ENCODE data around the gene DDTL. TPM values are rescaled to one million over a fixed set of nuclear protein-coding genes. Genes with fewer than 3 reads are reported as not detected.
"Not testable (repeated sequence)": the region's sequence is repeated elsewhere in the genome, so short reads cannot be mapped to it uniquely, and the experiment has no call there.

Gene DDTL
- total RNA-seq, 4 donors from 2014 or later, result 0.26 to 3.4 (median 0.48) TPM; not detected in 1

DNA sequence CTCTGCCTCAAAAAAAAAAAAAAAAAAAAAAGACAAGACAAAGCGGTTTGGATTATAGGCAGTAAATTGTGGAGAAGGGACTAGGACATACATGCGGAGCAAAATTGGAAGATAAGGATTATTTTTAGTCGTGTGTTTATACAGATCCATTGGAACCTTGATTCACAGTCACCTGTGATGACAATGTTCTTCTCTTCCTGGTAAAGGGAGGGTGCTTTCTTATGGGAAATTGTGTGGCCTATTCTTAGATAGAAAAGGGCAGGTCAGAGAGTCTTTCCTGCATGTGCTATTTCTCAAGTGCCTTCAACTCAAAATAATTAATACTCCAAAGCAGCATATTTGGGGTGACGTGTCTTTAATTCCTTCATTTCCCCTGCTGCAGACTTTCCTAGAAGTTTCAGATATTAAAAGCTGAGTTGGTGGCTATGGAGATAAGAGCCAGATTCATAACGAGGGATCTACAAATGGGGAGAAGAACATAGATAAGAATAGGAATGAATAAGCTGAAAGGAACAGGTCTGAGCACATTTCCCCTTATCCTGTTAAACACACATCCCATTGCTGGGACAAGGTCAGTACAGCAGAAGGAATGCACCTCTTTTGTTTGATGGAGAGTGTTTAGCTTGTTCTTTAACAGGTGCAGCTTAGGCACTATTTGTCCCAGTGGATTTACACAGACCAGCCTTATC lies 28.2 kb upstream of the DDTL start:
- no peaks in the 10 kb centered on the region for H3K27me3 ChIP-seq
- H3K36me3 ChIP-seq, result no peaks in the 10 kb centered on the region
- intact Hi-C loops (cut with DNase I; ENCODE audit: low total_unique reads), result no loop called here
- no peak overlapping the region for H3K4me3 ChIP-seq
- no peaks in the 10 kb centered on the region for H3K4me1 ChIP-seq
- DNase-seq, result no peak
- no peaks in the 10 kb centered on the region for H3K9me3 ChIP-seq
- H3K27ac ChIP-seq, result no peak overlapping the region
- TF ChIP-seq, protein P1, sequence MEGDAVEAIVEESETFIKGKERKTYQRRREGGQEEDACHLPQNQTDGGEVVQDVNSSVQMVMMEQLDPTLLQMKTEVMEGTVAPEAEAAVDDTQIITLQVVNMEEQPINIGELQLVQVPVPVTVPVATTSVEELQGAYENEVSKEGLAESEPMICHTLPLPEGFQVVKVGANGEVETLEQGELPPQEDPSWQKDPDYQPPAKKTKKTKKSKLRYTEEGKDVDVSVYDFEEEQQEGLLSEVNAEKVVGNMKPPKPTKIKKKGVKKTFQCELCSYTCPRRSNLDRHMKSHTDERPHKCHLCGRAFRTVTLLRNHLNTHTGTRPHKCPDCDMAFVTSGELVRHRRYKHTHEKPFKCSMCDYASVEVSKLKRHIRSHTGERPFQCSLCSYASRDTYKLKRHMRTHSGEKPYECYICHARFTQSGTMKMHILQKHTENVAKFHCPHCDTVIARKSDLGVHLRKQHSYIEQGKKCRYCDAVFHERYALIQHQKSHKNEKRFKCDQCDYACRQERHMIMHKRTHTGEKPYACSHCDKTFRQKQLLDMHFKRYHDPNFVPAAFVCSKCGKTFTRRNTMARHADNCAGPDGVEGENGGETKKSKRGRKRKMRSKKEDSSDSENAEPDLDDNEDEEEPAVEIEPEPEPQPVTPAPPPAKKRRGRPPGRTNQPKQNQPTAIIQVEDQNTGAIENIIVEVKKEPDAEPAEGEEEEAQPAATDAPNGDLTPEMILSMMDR (IDR thresholded peaks at IDR 0.05), result no peak
- no peak for TF ChIP-seq POLR2A (IDR thresholded peaks at IDR 0.05)

- Histone ChIP-seq H3K27ac (no peak overlapping the region), H3K4me3 (no peak overlapping the region), H3K4me1 (no peaks in the 10 kb centered on the region), H3K27me3 (no peaks in the 10 kb centered on the region), H3K36me3 (no peaks in the 10 kb centered on the region), H3K9me3 (no peaks in the 10 kb centered on the region)
- intact Hi-C loops (cut with DNase I; ENCODE audit: low total_unique reads), result no loop called here
- DNase-seq, result no peak
- TF ChIP-seq, protein P1 (IDR thresholded peaks at IDR 0.05), result no peak
- no peak for TF ChIP-seq POLR2A (IDR thresholded peaks at IDR 0.05)
These were observed 27.7 kb upstream of the DDTL start for GRCh38 chr22:23939017-23939357.

- intact Hi-C loops (cut with DNase I; ENCODE audit: low total_unique reads); H3K9me3 ChIP-seq; DNase-seq; H3K27ac ChIP-seq; H3K4me1 ChIP-seq; H3K36me3 ChIP-seq; H3K27me3 ChIP-seq; H3K4me3 ChIP-seq: not testable (repeated sequence)
These were observed 26.5 kb upstream of the DDTL start for GRCh38 chr22:23940166-23940565.

DNA sequence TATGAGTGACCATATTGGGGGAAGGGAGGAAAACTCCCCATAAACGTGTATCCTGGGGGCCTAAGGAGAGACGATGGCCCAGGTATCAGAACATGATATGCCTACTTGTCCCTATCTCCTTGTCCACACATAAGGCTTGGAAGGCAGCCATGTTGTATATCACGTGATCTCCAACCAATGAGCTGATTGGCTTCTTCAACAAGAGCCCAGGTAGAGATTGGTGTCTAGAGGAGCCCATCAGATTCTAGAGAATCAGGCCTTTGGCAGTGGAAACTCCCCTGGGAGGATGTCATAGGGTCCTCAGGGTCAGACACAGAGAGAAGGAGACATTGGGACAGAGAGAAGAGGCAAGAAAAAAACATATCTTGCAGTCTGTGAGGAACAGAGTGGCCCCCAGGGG lies 19.3 kb upstream of the DDTL start:
- H3K27me3 ChIP-seq; H3K27ac ChIP-seq; H3K9me3 ChIP-seq; H3K36me3 ChIP-seq; H3K4me1 ChIP-seq; DNase-seq; intact Hi-C loops (cut with DNase I; ENCODE audit: low total_unique reads); H3K4me3 ChIP-seq: not testable (repeated sequence)

- intact Hi-C loops (cut with DNase I; ENCODE audit: low total_unique reads); DNase-seq: not testable (repeated sequence)
These were observed 16.9 kb upstream of the DDTL start for GRCh38 chr22:23949764-23950163.

GRCh38 chr22:23951383-23951782 lies 15.3 kb upstream of the DDTL start:
- H3K27ac ChIP-seq; DNase-seq; intact Hi-C loops (cut with DNase I; ENCODE audit: low total_unique reads); H3K27me3 ChIP-seq; H3K9me3 ChIP-seq; H3K36me3 ChIP-seq; H3K4me1 ChIP-seq; H3K4me3 ChIP-seq: not testable (repeated sequence)

More at GRCh38 chr22:23949764-23950163, 16.9 kb upstream of the DDTL start:
- not testable (repeated sequence) for H3K27me3 ChIP-seq, H3K36me3 ChIP-seq, H3K9me3 ChIP-seq, H3K4me1 ChIP-seq, H3K4me3 ChIP-seq, H3K27ac ChIP-seq

GRCh38 chr22:23952794-23953405 lies 13.8 kb upstream of the DDTL start:
- H3K36me3 ChIP-seq; intact Hi-C loops (cut with DNase I; ENCODE audit: low total_unique reads); H3K4me3 ChIP-seq; H3K4me1 ChIP-seq; H3K27ac ChIP-seq; H3K9me3 ChIP-seq; H3K27me3 ChIP-seq; DNase-seq: not testable (repeated sequence)

DNA sequence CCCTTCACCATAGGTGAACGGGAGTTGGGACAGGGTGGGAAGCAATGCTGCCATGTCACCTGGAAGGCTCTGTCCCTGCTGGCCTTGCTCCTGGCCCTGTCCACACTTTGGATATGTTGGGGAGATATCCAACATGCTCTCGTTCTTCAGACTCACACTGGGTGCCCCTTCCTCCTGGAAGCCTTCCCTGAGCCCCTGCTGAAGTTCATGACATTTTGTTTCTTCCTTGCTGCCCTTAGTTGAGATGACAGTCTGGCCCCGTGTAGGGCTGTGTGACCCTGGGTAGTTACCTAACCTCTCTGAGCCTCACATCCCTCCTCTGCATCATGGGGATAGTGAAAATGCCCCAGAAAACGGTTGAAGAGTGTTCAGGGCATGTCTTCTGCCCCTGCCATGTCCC lies 13.2 kb upstream of the DDTL start:
- H3K4me3 ChIP-seq; H3K4me1 ChIP-seq; H3K27ac ChIP-seq; H3K27me3 ChIP-seq; DNase-seq; H3K9me3 ChIP-seq; intact Hi-C loops (cut with DNase I; ENCODE audit: low total_unique reads); H3K36me3 ChIP-seq: not testable (repeated sequence)

DNA sequence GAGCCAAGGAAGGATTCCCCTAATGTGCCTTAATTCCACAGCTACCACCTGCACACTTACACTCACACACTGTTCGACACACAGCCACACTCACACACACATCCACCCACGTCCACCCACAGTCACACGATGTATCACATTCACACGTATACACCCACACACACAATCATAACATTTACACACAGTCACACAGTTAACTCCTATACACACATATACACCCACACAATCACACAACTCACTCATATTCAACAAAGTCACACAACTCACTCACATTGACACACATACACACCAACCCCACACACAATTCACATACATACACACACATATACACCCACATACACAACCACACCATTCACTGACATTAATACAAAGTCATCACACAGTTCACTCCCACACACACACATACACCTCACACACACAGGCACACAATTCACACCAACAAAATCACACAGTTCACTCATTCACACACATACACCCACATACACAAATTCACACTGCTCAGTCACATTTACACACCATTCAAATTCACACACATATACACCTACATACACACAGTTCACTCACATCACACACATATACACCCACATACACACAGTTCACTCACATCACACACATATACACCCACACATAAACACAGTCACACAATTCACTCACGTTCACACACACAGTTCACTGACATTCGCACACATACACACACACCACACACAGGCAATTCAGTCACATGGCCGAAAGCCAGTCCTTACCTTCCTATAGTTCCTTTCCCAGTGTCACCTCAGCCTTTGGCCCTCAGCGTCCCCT lies 12.3 kb upstream of the DDTL start:
- H3K27ac ChIP-seq; H3K9me3 ChIP-seq; H3K4me1 ChIP-seq; H3K27me3 ChIP-seq; H3K36me3 ChIP-seq; intact Hi-C loops (cut with DNase I; ENCODE audit: low total_unique reads); H3K4me3 ChIP-seq; DNase-seq: not testable (repeated sequence)

GRCh38 chr22:23954991-23955305 lies 11.7 kb upstream of the DDTL start:
- intact Hi-C loops (cut with DNase I; ENCODE audit: low total_unique reads); H3K4me3 ChIP-seq; H3K9me3 ChIP-seq; DNase-seq; H3K4me1 ChIP-seq; H3K36me3 ChIP-seq; H3K27me3 ChIP-seq; H3K27ac ChIP-seq: not testable (repeated sequence)

GRCh38 chr22:23955886-23956285 lies 10.8 kb upstream of the DDTL start:
- H3K27ac ChIP-seq; H3K9me3 ChIP-seq; H3K4me1 ChIP-seq; H3K27me3 ChIP-seq; H3K4me3 ChIP-seq; H3K36me3 ChIP-seq; intact Hi-C loops (cut with DNase I; ENCODE audit: low total_unique reads); DNase-seq: not testable (repeated sequence)
